K562 (cell line): ENCODE measurements around the gene CCDC18. TPM values are rescaled to one million over a fixed set of nuclear protein-coding genes. Genes with fewer than 3 reads are reported as not detected.

Experiments
- ATAC-seq: fragments of 200-7000 bp; cut with Tn5 transposase; 3 replicates; pipeline ENCODE4 v1.9.1; 2020; ENCODE audit warnings: moderate library complexity
- BruUV-seq: library from RNA; stranded (reverse); fragments of 400-500 nt; replicated peaks from 2 replicates; lab custom pipeline; 2021; lab: Mats Ljungman, UMichigan
- CTCF ChIA-PET: fragments of 300-600 bp; formaldehyde crosslinking; extraction: SDS; loops from one replicate; lab custom pipeline; 2021; ENCODE audit warnings: low intra/inter-chr PET ratio; lab: Yijun Ruan, JAX
- POLR2A ChIA-PET: fragments of 300-600, 350-650 bp; sonication (Branson Sonifier 250); formaldehyde crosslinking; extraction: SDS; loops from one replicate; lab custom pipeline; 2021; ENCODE audit warnings: antibody characterized with exemption, inconsistent platforms; lab: Yijun Ruan, JAX
- DNase-seq, 4 experiments: peaks; one replicate each; pipeline versions ENCODE4 v3.0.0 to v3.0.0-alpha.2; 2011 to 2018; ENCODE audit warnings: low spot score in 3 of 4, mixed read lengths in 3 of 4; ENCODE audit errors: extremely low read depth in 1 of 4
- FAIRE-seq: peaks from 2 replicates; lab custom pipeline; 2011; peaks lifted over from hg19 to GRCh38; lab: Jason Lieb, UNC
- H2AFZ ChIP-seq: 2 replicates; pipeline ENCODE4 v1.6.0; 2011; ENCODE audit warnings: low read depth, low read length, control low read depth, inconsistent platforms
- H3K27ac ChIP-seq: fragments of 200-600 bp; 3 replicates; pipeline ENCODE4 v1.8.0; 2011; ENCODE audit warnings: low read depth, mild to moderate bottlenecking, control low read depth, inconsistent platforms, low read length, moderate library complexity, mixed read lengths; ENCODE audit errors: extremely low read depth
- H3K27me3 ChIP-seq, 2 experiments: fragments of 300-600 bp in 1 of 2; 2 replicates in 1 of 2; 3 replicates in 1 of 2; pipeline versions ENCODE4 v1.6.0 to v1.8.0; 2011; ENCODE audit warnings: inconsistent platforms in 2 of 2, low read length in 2 of 2, mild to moderate bottlenecking in 1 of 2, mixed read lengths in 1 of 2, moderate library complexity in 1 of 2; ENCODE audit not compliant: control insufficient read depth in 2 of 2, insufficient read depth in 2 of 2
- H3K36me3 ChIP-seq: fragments of 300-600 bp; 3 replicates; pipeline ENCODE4 v1.8.0; 2011; ENCODE audit warnings: mild to moderate bottlenecking, low read length, inconsistent platforms; ENCODE audit not compliant: control insufficient read depth, insufficient read depth
- H3K4me1 ChIP-seq, 2 experiments: fragments of 200-600 bp in 1 of 2; replicated peaks in 1 of 2; 2 replicates in 1 of 2; 3 replicates in 1 of 2; pipeline versions ENCODE4 v1.5.1 to v1.8.0; 2011; ENCODE audit warnings: inconsistent platforms in 2 of 2, low read length in 2 of 2, mild to moderate bottlenecking in 1 of 2, mixed read lengths in 1 of 2, moderate library complexity in 1 of 2; ENCODE audit not compliant: control insufficient read depth in 2 of 2, insufficient read depth in 2 of 2
- H3K4me2 ChIP-seq: 2 replicates; pipeline ENCODE4 v1.6.1; 2011; ENCODE audit warnings: low read length, control low read depth, inconsistent platforms, mixed read lengths; ENCODE audit not compliant: insufficient read depth
- H3K4me3 ChIP-seq: fragments of 200-600 bp; sonication (generic), shearing (Covaris generic); 2 replicates; pipeline ENCODE4 v1.5.1; 2016; ENCODE audit warnings: control low read depth, inconsistent platforms
- H3K79me2 ChIP-seq: fragments of 200-600 bp; 3 replicates; pipeline ENCODE4 v1.8.0; 2011; ENCODE audit warnings: low read length, inconsistent platforms; ENCODE audit not compliant: control insufficient read depth, insufficient read depth
- H3K9ac ChIP-seq, 2 experiments: 2 replicates each; pipeline versions ENCODE4 v1.6.0 to v1.6.1; 2011; ENCODE audit warnings: low read depth in 2 of 2, low read length in 2 of 2, control low read depth in 1 of 2, inconsistent platforms in 1 of 2, mild to moderate bottlenecking in 1 of 2, mixed read lengths in 1 of 2; ENCODE audit not compliant: insufficient read depth in 1 of 2
- H3K9me1 ChIP-seq: one replicate; pipeline ENCODE4 v1.6.0; 2011; ENCODE audit warnings: inconsistent platforms, mild to moderate bottlenecking, low read length, moderate library complexity; ENCODE audit not compliant: control insufficient read depth, insufficient read depth
- H3K9me3 ChIP-seq: replicated peaks from 2 replicates; pipeline ENCODE4 v1.5.1; 2011; ENCODE audit warnings: low read depth, low read length, inconsistent platforms; ENCODE audit not compliant: control insufficient read depth, insufficient read depth
- H4K20me1 ChIP-seq: replicated peaks from 2 replicates; pipeline ENCODE4 v1.6.1; 2011; ENCODE audit warnings: low read length, inconsistent platforms, mixed read lengths; ENCODE audit not compliant: control insufficient read depth, insufficient read depth
- FOXA1 ChIP-seq: fragments of 450-650 bp; IDR thresholded peaks from 2 replicates; pipeline ENCODE4 v1.6.1; 2016; ENCODE audit warnings: mild to moderate bottlenecking, borderline replicate concordance
- ILF3 ChIP-seq: fragments of 450-650 bp; IDR thresholded peaks from 2 replicates; pipeline ENCODE4 v1.6.1; 2018; ENCODE audit warnings: antibody characterized with exemption, mild to moderate bottlenecking, moderate library complexity, borderline replicate concordance
- PHTF2 ChIP-seq: fragments of 250-450 bp; sonication (Bioruptor Pico); IDR thresholded peaks from 2 replicates; pipeline ENCODE4 v1.5.0; 2021; ENCODE audit warnings: mild to moderate bottlenecking
- PTRF ChIP-seq: fragments of 450-650 bp; IDR thresholded peaks from 2 replicates; pipeline ENCODE4 v1.6.1; 2016; ENCODE audit warnings: mild to moderate bottlenecking, missing genetic modification characterization, missing compliant biosample characterization
- SMARCE1 ChIP-seq: fragments of 450-650 bp; IDR thresholded peaks from 2 replicates; pipeline ENCODE4 v1.7.1; 2016; ENCODE audit warnings: mild to moderate bottlenecking
- XRCC3 ChIP-seq: fragments of 450-650 bp; IDR thresholded peaks from 2 replicates; pipeline ENCODE4 v1.6.1; 2017; ENCODE audit warnings: mild to moderate bottlenecking, moderate library complexity
- ZNF318 ChIP-seq, 2 experiments: fragments of 450-650 bp; IDR thresholded peaks; 2 replicates each; pipeline ENCODE4 v1.6.1; 2016; ENCODE audit warnings: mild to moderate bottlenecking in 2 of 2, borderline replicate concordance in 1 of 2, low read depth in 1 of 2, moderate library complexity in 1 of 2
- WGBS: fragments of 100-300 bp; shearing (Covaris generic); methylation state at CpG from one replicate; pipeline ENCODE4 v1.1.6; 2016; ENCODE audit warnings: low coverage, mixed read lengths; ENCODE audit not compliant: insufficient coverage; ENCODE audit errors: missing lambda C conversion rate; 5-methylcytosine and 5-hydroxymethylcytosine counted together
- in situ Hi-C: fragments of 300-500 bp; cut with MboI; formaldehyde crosslinking; loops from 4 replicates; pipeline ENCODE4 v1.15.0; 2018; ENCODE audit warnings: inconsistent platforms, mixed read lengths
- intact Hi-C: fragments of 100-400 bp; cut with micrococcal nuclease; formaldehyde crosslinking; loops from 2 replicates; pipeline ENCODE4 v1.14.2; 2022
- polyA plus RNA-seq, 8 experiments: library from polyadenylated mRNA; depleted of rRNA in 4 of 8; stranded (reverse) in 5 of 8; unstranded in 3 of 8; fragments of >200 nt; fragmentation: Nextera tagmentation in 2 of 8; fragmentation: Illumina TruSeq in 1 of 8; extraction: Ambion mirVana in 2 of 8; extraction: Trizol in 1 of 8; gene quantifications; 2 replicates each; pipeline versions ENCODE4 v1.2.1 to v1.2.3, GENCODE V29; 2011 to 2014; ENCODE audit warnings: inconsistent platforms in 1 of 8, missing spikeins in 1 of 8
- total RNA-seq, 7 experiments: library from RNA; depleted of rRNA in 6 of 7; stranded (reverse); fragments of >200 nt in 6 of 7; fragmentation: Illumina TruSeq in 2 of 7; extraction: Trizol in 2 of 7; gene quantifications; 2 replicates each; pipeline versions ENCODE4 v1.2.1 to v1.2.3, GENCODE V29; 2011 to 2021; ENCODE audit warnings: low replicate concordance in 1 of 7

Gene CCDC18
- total and polyA plus RNA-seq, 9 of the 15 experiments (the other 6 are each of a cell fraction or from before 2014, with no cell fraction given): 19.5 to 34.2 (median 24.3) TPM

- Histone ChIP-seq H3K79me2 (no peaks in the 10 kb centered on the region; the same call in 2 of the 3 replicates), H3K4me1 (no peaks in the 10 kb centered on the region), H2AFZ (no peak overlapping the region), H3K27ac (no peak overlapping the region), H3K9me3 (no peaks in the 10 kb centered on the region), H3K4me2 (no peak overlapping the region), H4K20me1 (no peaks in the 10 kb centered on the region), H3K4me3 (no peak overlapping the region), H3K36me3 (peaks cover 74% of the 10 kb centered on the region), H3K27me3 (no peaks in the 10 kb centered on the region), H3K9me1 (no peaks in the 10 kb centered on the region), H3K9ac (no peak overlapping the region)
- BruUV-seq: no TSS peak
- POLR2A ChIA-PET: interaction anchor here (1.0 to 1.1 kb wide), 2 partner anchors 11 to 60 kb away, joined by 3 to 4 read pairs; no protein-coding TSS in a partner anchor
- FAIRE-seq (no peak), ATAC-seq (no peak), DNase-seq (no peak)
- no peak for TF ChIP-seq PTRF (tag)
- intact Hi-C loops (no loop called here), in situ Hi-C loops (no loop called here)
- CTCF ChIA-PET: interaction anchor here (0.7 kb wide), 1 partner anchor 500 kb away, joined by 3 read pairs; no protein-coding TSS in a partner anchor
- WGBS: 89% methylated on average over 1 of the region's 1 CpG
Observed at GRCh38 chr1:93140106-93140505, 40.4 kb upstream of the CCDC18 start.

DNA sequence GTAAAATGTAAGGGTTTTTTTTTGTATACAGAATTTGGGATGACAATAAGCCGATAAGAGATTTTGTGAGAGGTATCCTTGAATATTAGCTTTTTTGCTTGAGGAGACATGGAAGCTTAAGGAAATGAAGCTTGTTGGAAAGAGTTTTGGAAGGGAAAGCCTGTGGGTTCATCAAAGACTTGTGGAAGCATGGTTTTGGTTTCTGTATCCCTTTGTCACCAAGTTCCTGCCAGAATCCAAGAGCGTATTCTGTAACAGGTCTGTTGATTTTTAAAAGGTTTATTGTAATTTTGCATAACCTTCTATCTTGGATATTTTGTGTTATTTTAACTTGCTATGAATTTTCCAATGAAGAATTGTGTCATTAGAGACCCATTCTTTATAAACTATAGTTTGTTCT is 38.4 kb upstream of the CCDC18 start:
- ATAC-seq: no peak
- in situ Hi-C loops: no loop called here
- no peak for TF ChIP-seq PHTF2 (CRISPR knock-in tag)
- TF ChIP-seq ILF3: no peak
- no peak for TF ChIP-seq XRCC3
- no peak for TF ChIP-seq ZNF318 (IDR thresholded peaks at IDR 0.05; ENCODE audit: borderline replicate concordance in 1 of 2, low read depth in 1 of 2)
- TF ChIP-seq FOXA1: no peak
- no peak for TF ChIP-seq SMARCE1

More for the DNA sequence above, 38.4 kb upstream of the CCDC18 start:
- Histone ChIP-seq H3K36me3 (peaks cover 57% of the 10 kb centered on the region; the same call in 2 of the 3 replicates), H3K9me1 (no peaks in the 10 kb centered on the region), H3K9ac (no peak overlapping the region), H3K27me3 (no peaks in the 10 kb centered on the region), H4K20me1 (0 out of 2 replicates have a peak, but pooled peaks cover 3% of the 10 kb centered on the region), H3K4me1 (no peaks in the 10 kb centered on the region), H3K4me2 (no peak overlapping the region), H2AFZ (no peak overlapping the region), H3K4me3 (no peak overlapping the region), H3K27ac (no peak overlapping the region), H3K9me3 (no peaks in the 10 kb centered on the region), H3K79me2 (no peaks in the 10 kb centered on the region; the same call in 2 of the 3 replicates)
- ChIA-PET CTCF (no interaction called here), POLR2A (interaction anchor here (1.1 kb wide), 1 partner anchor 10 kb away, joined by 3 read pairs; no protein-coding TSS in a partner anchor)
- WGBS: 98% methylated on average over 2 of the region's 2 CpGs
- no TSS peak for BruUV-seq
- intact Hi-C loops: no loop called here
- DNase-seq (no peak), FAIRE-seq (no peak)
